Measurements from ENCODE around the gene ODF2. TPM values are rescaled to one million over a fixed set of nuclear protein-coding genes. Genes with fewer than 3 reads are reported as not detected.

ODF2 gene
- total RNA-seq, 4 donors from 2014 or later: 13.4 to 22.2 (median 16.5) TPM

DNA sequence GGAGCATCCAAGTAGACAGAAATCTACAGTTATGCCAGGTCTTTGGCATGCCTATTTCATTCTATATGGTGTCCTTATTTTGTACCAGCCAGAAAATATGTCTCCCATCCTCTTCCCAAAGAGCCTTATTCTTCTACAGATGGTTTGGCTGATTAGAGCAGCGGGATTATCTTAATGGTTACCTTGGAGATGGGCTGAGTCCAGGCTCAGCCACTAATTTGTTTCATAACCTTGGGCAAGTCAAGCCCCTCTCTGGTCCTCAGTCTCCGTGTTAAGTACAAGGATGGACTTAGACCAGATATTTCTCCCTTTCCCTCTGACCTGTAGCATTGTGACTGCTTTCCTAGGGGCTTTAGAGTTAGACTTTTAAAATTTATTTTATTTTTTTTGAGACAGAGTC lies 37.6 kb downstream of the ODF2 start:
- TF ChIP-seq CTCF (IDR thresholded peaks at IDR 0.05; ENCODE audit: low read depth): no peak

- no peak for TF ChIP-seq CTCF (IDR thresholded peaks at IDR 0.05; ENCODE audit: low read depth)
Measured at GRCh38 chr9:128494108-128494745, 38.4 kb downstream of the ODF2 start.

DNA sequence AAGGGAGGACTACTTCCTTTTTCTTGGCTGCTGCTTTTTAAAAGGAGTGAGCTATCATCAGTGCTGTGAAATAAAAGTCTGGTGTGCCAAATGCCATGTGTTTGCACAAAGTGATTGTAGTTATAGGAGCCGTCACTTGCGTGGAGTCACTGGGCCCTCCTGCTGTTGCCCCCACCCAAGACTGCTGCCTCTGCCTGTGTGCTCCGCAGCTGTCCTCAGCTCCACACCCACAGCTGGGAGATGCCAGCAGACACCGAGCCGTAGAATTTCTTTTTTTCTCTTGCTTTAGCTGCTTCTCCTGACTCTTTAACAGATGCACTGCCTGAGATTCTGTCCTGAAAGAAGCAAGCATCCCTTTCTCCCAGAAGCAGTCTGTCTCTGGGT lies 38.9 kb downstream of the ODF2 start:
- no peak for TF ChIP-seq CTCF (IDR thresholded peaks at IDR 0.05; ENCODE audit: low read depth)

- TF ChIP-seq CTCF (IDR thresholded peaks at IDR 0.05; ENCODE audit: low read depth): no peak
Measured at GRCh38 chr9:128495296-128495695, 39.5 kb downstream of the ODF2 start.

DNA sequence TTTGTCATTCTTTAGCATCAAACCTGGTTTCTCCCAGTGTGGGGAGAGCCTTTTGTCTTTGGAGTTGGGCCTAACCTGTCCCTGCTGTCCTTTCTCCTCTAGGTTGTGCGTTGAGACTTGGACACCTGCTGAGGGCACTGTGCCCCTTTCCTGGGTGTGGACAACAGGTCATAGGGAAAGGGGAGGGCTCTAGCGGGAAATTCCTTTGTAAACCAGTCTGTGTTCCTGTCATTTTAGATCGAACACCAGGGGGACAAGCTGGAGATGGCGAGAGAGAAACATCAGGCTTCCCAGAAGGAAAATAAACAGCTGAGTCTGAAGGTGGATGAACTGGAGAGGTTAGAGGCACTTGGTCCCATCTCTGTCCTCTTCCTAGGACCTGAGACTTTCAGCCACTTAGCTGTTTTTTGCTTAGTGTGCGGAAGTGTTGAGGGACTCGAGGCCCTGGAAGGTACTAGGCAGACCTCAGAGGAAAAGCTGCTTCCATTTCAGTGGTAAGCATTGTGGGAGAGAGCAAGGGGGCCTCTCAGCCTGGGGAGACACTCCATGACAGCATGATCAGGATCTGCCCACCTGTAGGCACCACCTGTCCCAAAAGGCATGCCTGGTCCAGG lies 40.1 kb downstream of the ODF2 start:
- no peak for TF ChIP-seq CTCF (IDR thresholded peaks at IDR 0.05; ENCODE audit: low read depth)

GRCh38 chr9:128497824-128498610 lies 42.2 kb downstream of the ODF2 start:
- no peak for TF ChIP-seq CTCF (IDR thresholded peaks at IDR 0.05; ENCODE audit: low read depth)

GRCh38 chr9:128498911-128499310 lies 43.1 kb downstream of the ODF2 start:
- TF ChIP-seq CTCF (IDR thresholded peaks at IDR 0.05; ENCODE audit: low read depth): no peak
